ENCODE measurements around the gene CAPZB. TPM values are rescaled to one million over a fixed set of nuclear protein-coding genes. Genes with fewer than 3 reads are reported as not detected.
A peak's percentile ranks its signal among the peaks of the same experiment; 100 is the strongest.

CAPZB gene
- total RNA-seq, 1 donor from 2014 or later, result 352 TPM

GRCh38 chr1:19467199-19468187 is 17.8 kb downstream of the CAPZB start:
- Mint-ChIP-seq H3K9me3 (ENCODE audit: low read depth) (no peaks in the 10 kb centered on the region), H3K4me1 (ENCODE audit: low read depth) (peaks cover 61% of the 10 kb centered on the region), H3K27ac (ENCODE audit: unreplicated experiment) (peak overlapping the region; percentile 66), H3K4me3 (ENCODE audit: unreplicated experiment) (no peak overlapping the region), H3K36me3 (ENCODE audit: low read depth) (no peaks in the 10 kb centered on the region), H3K27me3 (ENCODE audit: low read depth) (no peaks in the 10 kb centered on the region)
- no peak for DNase-seq (ENCODE audit: low spot score)
- TF ChIP-seq CTCF (IDR thresholded peaks at IDR 0.05), result no peak

GRCh38 chr1:19466112-19466561 is 19.2 kb downstream of the CAPZB start:
- Mint-ChIP-seq H3K4me1 (ENCODE audit: low read depth) (peaks cover 56% of the 10 kb centered on the region), H3K36me3 (ENCODE audit: low read depth) (no peaks in the 10 kb centered on the region), H3K27ac (ENCODE audit: unreplicated experiment) (no peak overlapping the region), H3K9me3 (ENCODE audit: low read depth) (no peaks in the 10 kb centered on the region), H3K27me3 (ENCODE audit: low read depth) (no peaks in the 10 kb centered on the region), H3K4me3 (ENCODE audit: unreplicated experiment) (no peak overlapping the region)
- no peak for TF ChIP-seq CTCF (IDR thresholded peaks at IDR 0.05)
- no peak for DNase-seq (ENCODE audit: low spot score)

GRCh38 chr1:19465650-19466049 is 19.7 kb downstream of the CAPZB start:
- no peaks in the 10 kb centered on the region for H3K36me3 Mint-ChIP-seq (ENCODE audit: low read depth)
- H3K4me1 Mint-ChIP-seq (ENCODE audit: low read depth), result peaks cover 58% of the 10 kb centered on the region
- H3K9me3 Mint-ChIP-seq (ENCODE audit: low read depth), result no peaks in the 10 kb centered on the region
- peak overlapping the region; percentile 2 for H3K27ac Mint-ChIP-seq (ENCODE audit: unreplicated experiment)
- H3K27me3 Mint-ChIP-seq (ENCODE audit: low read depth), result no peaks in the 10 kb centered on the region
- H3K4me3 Mint-ChIP-seq (ENCODE audit: unreplicated experiment), result no peak overlapping the region
- no peak for DNase-seq (ENCODE audit: low spot score)
- TF ChIP-seq CTCF (IDR thresholded peaks at IDR 0.05), result no peak

- no peak overlapping the region for H3K4me3 Mint-ChIP-seq (ENCODE audit: unreplicated experiment)
- no peaks in the 10 kb centered on the region for H3K36me3 Mint-ChIP-seq (ENCODE audit: low read depth)
- H3K4me1 Mint-ChIP-seq (ENCODE audit: low read depth), result peaks cover 56% of the 10 kb centered on the region
- H3K9me3 Mint-ChIP-seq (ENCODE audit: low read depth), result no peaks in the 10 kb centered on the region
- peak overlapping the region; percentile 25 for H3K27ac Mint-ChIP-seq (ENCODE audit: unreplicated experiment)
- no peaks in the 10 kb centered on the region for H3K27me3 Mint-ChIP-seq (ENCODE audit: low read depth)
- no peak for DNase-seq (ENCODE audit: low spot score)
- no peak for TF ChIP-seq CTCF (IDR thresholded peaks at IDR 0.05)
These were observed 20.2 kb downstream of the CAPZB start for GRCh38 chr1:19465123-19465522.

- peaks cover 55% of the 10 kb centered on the region for H3K4me1 Mint-ChIP-seq (ENCODE audit: low read depth)
- peak overlapping the region; percentile 25 for H3K27ac Mint-ChIP-seq (ENCODE audit: unreplicated experiment)
- no peaks in the 10 kb centered on the region for H3K9me3 Mint-ChIP-seq (ENCODE audit: low read depth)
- no peaks in the 10 kb centered on the region for H3K27me3 Mint-ChIP-seq (ENCODE audit: low read depth)
- no peak for TF ChIP-seq CTCF (IDR thresholded peaks at IDR 0.05)
- H3K36me3 Mint-ChIP-seq (ENCODE audit: low read depth), result no peaks in the 10 kb centered on the region
- DNase-seq (ENCODE audit: low spot score), result no peak
- H3K4me3 Mint-ChIP-seq (ENCODE audit: unreplicated experiment), result no peak overlapping the region
These were observed 20.6 kb downstream of the CAPZB start for GRCh38 chr1:19464696-19465095.

Data from chondrocyte (in vitro differentiated cells).